ENCODE results near the gene ARHGAP24.
A peak's percentile ranks its signal among the peaks of the same experiment; 100 is the strongest.

Gene ARHGAP24

GRCh38 chr4:85520765-85521749 is 46.1 kb downstream of the ARHGAP24 start:
- no peak for DNase-seq

- DNase-seq, result no peak
Observed at GRCh38 chr4:85522277-85522676, 47.3 kb downstream of the ARHGAP24 start.

- DNase-seq, result no peak
Observed at GRCh38 chr4:85522836-85523235, 47.9 kb downstream of the ARHGAP24 start.

GRCh38 chr4:85527815-85528214 is 52.9 kb downstream of the ARHGAP24 start:
- peak; percentile 6 for DNase-seq

- no peak for DNase-seq
Observed at GRCh38 chr4:85531560-85532341, 56.8 kb downstream of the ARHGAP24 start.

- DNase-seq, result no peak
Observed at GRCh38 chr4:85534120-85534519, 59.2 kb downstream of the ARHGAP24 start.

- DNase-seq, result no peak
Observed at GRCh38 chr4:85543832-85544231, 68.9 kb downstream of the ARHGAP24 start.

GRCh38 chr4:85544751-85545150 is 69.8 kb downstream of the ARHGAP24 start:
- no peak for DNase-seq

GRCh38 chr4:85548116-85548515 is 73.2 kb downstream of the ARHGAP24 start:
- DNase-seq, result peak; percentile 17

- no peak for DNase-seq
Observed at GRCh38 chr4:85548841-85549240, 73.9 kb downstream of the ARHGAP24 start.

GRCh38 chr4:85555206-85555605 is 80.3 kb downstream of the ARHGAP24 start:
- no peak for DNase-seq

GRCh38 chr4:85556283-85556682 is 81.3 kb downstream of the ARHGAP24 start:
- no peak for DNase-seq

- DNase-seq, result no peak
Observed at GRCh38 chr4:85557016-85557901, 82.3 kb downstream of the ARHGAP24 start.

- no peak for DNase-seq
Observed at GRCh38 chr4:85565761-85566480, 91.0 kb downstream of the ARHGAP24 start.

GRCh38 chr4:85569730-85570299 is 94.9 kb downstream of the ARHGAP24 start:
- DNase-seq, result no peak

- no peak for DNase-seq
Observed at GRCh38 chr4:85570388-85570787, 95.4 kb downstream of the ARHGAP24 start.

- no peak for DNase-seq
Observed at GRCh38 chr4:85571008-85571407, 96.1 kb downstream of the ARHGAP24 start.

- DNase-seq, result no peak
Observed at GRCh38 chr4:85573270-85573669, 98.3 kb downstream of the ARHGAP24 start.

GRCh38 chr4:85577307-85577706 is 102.4 kb downstream of the ARHGAP24 start:
- no peak for DNase-seq

- DNase-seq, result no peak
Observed at GRCh38 chr4:85579942-85580341, 105.0 kb downstream of the ARHGAP24 start.

- no peak for DNase-seq
Observed at GRCh38 chr4:85580489-85580888, 105.5 kb downstream of the ARHGAP24 start.

- DNase-seq, result no peak
Observed at GRCh38 chr4:85587952-85588351, 113.0 kb downstream of the ARHGAP24 start.

Measured in NCI-H69 (cell line).